ENCODE measurements around the gene DHRS13.

- no peak for TF ChIP-seq CTCF (IDR thresholded peaks at IDR 0.05)
- TF ChIP-seq POLR2A (IDR thresholded peaks at IDR 0.05), result no peak
These were observed 48.0 kb upstream of the DHRS13 start for GRCh38 chr17:28950752-28951427.
